ENCODE results near the gene LSM14A. TPM values are rescaled to one million over a fixed set of nuclear protein-coding genes. Genes with fewer than 3 reads are reported as not detected.
A peak's percentile ranks its signal among the peaks of the same experiment; 100 is the strongest.

Gene LSM14A
- total RNA-seq, 3 donors from 2014 or later: 72.5 to 111 (median 85.6) TPM

GRCh38 chr19:34269489-34269888 lies 97.2 kb downstream of the LSM14A start:
- no peak for DNase-seq
- H3K9me3 ChIP-seq: no peaks in the 10 kb centered on the region
- H3K4me3 ChIP-seq: no peak overlapping the region
- H3K36me3 ChIP-seq (ENCODE audit: low read depth): no peaks in the 10 kb centered on the region
- intact Hi-C loops (cut with DNase I, micrococcal nuclease): no loop called here
- ATAC-seq: peak; percentile 9
- H3K4me1 ChIP-seq (ENCODE audit: low read depth): peaks cover 19% of the 10 kb centered on the region
- TF ChIP-seq CTCF (IDR thresholded peaks at IDR 0.05): no peak

GRCh38 chr19:34269968-34270621 lies 97.8 kb downstream of the LSM14A start:
- H3K36me3 ChIP-seq (ENCODE audit: low read depth): no peaks in the 10 kb centered on the region
- no peaks in the 10 kb centered on the region for H3K9me3 ChIP-seq
- no peak overlapping the region for H3K4me3 ChIP-seq
- ATAC-seq (peak; percentile 84), DNase-seq (peak; percentile 48 to 72 (median 59))
- peaks cover 19% of the 10 kb centered on the region for H3K4me1 ChIP-seq (ENCODE audit: low read depth)
- intact Hi-C loops (cut with DNase I, micrococcal nuclease): no loop called here
- TF ChIP-seq CTCF (IDR thresholded peaks at IDR 0.05): no peak

GRCh38 chr19:34273121-34273520 lies 100.8 kb downstream of the LSM14A start:
- TF ChIP-seq CTCF (IDR thresholded peaks at IDR 0.05): no peak
- H3K4me1 ChIP-seq (ENCODE audit: low read depth): peaks cover 19% of the 10 kb centered on the region
- intact Hi-C loops (cut with DNase I, micrococcal nuclease): no loop called here
- DNase-seq: no peak
- no peaks in the 10 kb centered on the region for H3K36me3 ChIP-seq (ENCODE audit: low read depth)
- H3K9me3 ChIP-seq: no peaks in the 10 kb centered on the region
- no peak for ATAC-seq
- H3K4me3 ChIP-seq: no peak overlapping the region

- H3K9me3 ChIP-seq: no peaks in the 10 kb centered on the region
- ATAC-seq: no peak
- no peaks in the 10 kb centered on the region for H3K36me3 ChIP-seq (ENCODE audit: low read depth)
- no peak for TF ChIP-seq CTCF (IDR thresholded peaks at IDR 0.05)
- H3K4me1 ChIP-seq (ENCODE audit: low read depth): peaks cover 19% of the 10 kb centered on the region
- intact Hi-C loops (cut with DNase I, micrococcal nuclease): no loop called here
- H3K4me3 ChIP-seq: no peak overlapping the region
- DNase-seq: no peak
Observed at GRCh38 chr19:34274284-34274826, 102.1 kb downstream of the LSM14A start.

GRCh38 chr19:34274827-34275625 lies 102.7 kb downstream of the LSM14A start:
- Histone ChIP-seq H3K36me3 (ENCODE audit: low read depth) (no peaks in the 10 kb centered on the region), H3K4me1 (ENCODE audit: low read depth) (peaks cover 13% of the 10 kb centered on the region), H3K4me3 (no peak overlapping the region), H3K9me3 (no peaks in the 10 kb centered on the region)
- intact Hi-C loops (cut with DNase I, micrococcal nuclease): no loop called here
- TF ChIP-seq CTCF (IDR thresholded peaks at IDR 0.05): no peak
- ATAC-seq: no peak
- no peak for DNase-seq
